Small intestine (tissue), 7 donors: ENCODE data around the gene CREB3L2. TPM values are rescaled to one million over a fixed set of nuclear protein-coding genes. Genes with fewer than 3 reads are reported as not detected.

ENCODE experiments used
- DNase-seq, 2 donors: peaks; one replicate each; pipeline versions ENCODE4 v3.0.0 to v3.0.0-alpha.2; 2013
- FAIRE-seq: peaks from 2 replicates; lab custom pipeline; 2012; peaks lifted over from hg19 to GRCh38; lab: Jason Lieb, UNC
- H3K27ac ChIP-seq, 3 donors: one replicate each; pipeline ENCODE4 v1.5.1; 2013; ENCODE audit warnings: low read length in 2 of 3, mild to moderate bottlenecking in 2 of 3, control low read depth in 1 of 3, inconsistent platforms in 1 of 3, low read depth in 1 of 3, moderate library complexity in 1 of 3
- H3K27me3 ChIP-seq, 3 donors: one replicate each; pipeline ENCODE4 v1.6.1; 2013; ENCODE audit warnings: low read length in 3 of 3, inconsistent platforms in 1 of 3; ENCODE audit not compliant: control insufficient read depth in 3 of 3, insufficient read depth in 3 of 3
- H3K36me3 ChIP-seq, 3 donors: one replicate each; pipeline ENCODE4 v1.6.1; 2013; ENCODE audit warnings: low read length in 3 of 3, inconsistent platforms in 1 of 3, low read depth in 1 of 3, mild to moderate bottlenecking in 1 of 3, moderate library complexity in 1 of 3; ENCODE audit not compliant: control insufficient read depth in 3 of 3, insufficient read depth in 2 of 3
- H3K4me1 ChIP-seq, 3 donors: one replicate each; pipeline ENCODE4 v1.6.1; 2013; ENCODE audit warnings: low read length in 2 of 3, inconsistent platforms in 1 of 3, low read depth in 1 of 3, mild to moderate bottlenecking in 1 of 3, moderate library complexity in 1 of 3; ENCODE audit not compliant: control insufficient read depth in 3 of 3, insufficient read depth in 2 of 3
- H3K4me3 ChIP-seq, 3 donors: one replicate each; pipeline ENCODE4 v1.5.1; 2013; ENCODE audit warnings: low read length in 3 of 3, control low read depth in 1 of 3, inconsistent platforms in 1 of 3, low read depth in 1 of 3, mild to moderate bottlenecking in 1 of 3, moderate library complexity in 1 of 3
- H3K9me3 ChIP-seq, 2 donors: one replicate each; pipeline ENCODE4 v1.6.1; 2013; ENCODE audit warnings: low read depth in 1 of 2, low read length in 1 of 2; ENCODE audit not compliant: control insufficient read depth in 2 of 2, insufficient read depth in 1 of 2
- WGBS, 3 donors: extraction: QIAGEN DNeasy Blood & Tissue Kit; methylation state at CpG; one replicate each; pipeline ENCODE4 v1.1.7; 2013; 5-methylcytosine and 5-hydroxymethylcytosine counted together
- polyA plus RNA-seq, 4 donors: library from polyadenylated mRNA; stranded (reverse) in 3 of 4; unstranded in 1 of 4; fragments of 200-250 nt in 3 of 4; fragments of 120-200 nt in 1 of 4; gene quantifications; one replicate each; pipeline versions ENCODE4 v1.2.1 to v1.2.3, GENCODE V29; 2013
- donor health status: healthy with polysubstance abuse.
- donor health status: control.
- donor health status: control.
- donor health status: Bipolar disorder and iron deficiency.
- donor health status: healthy.

Gene CREB3L2
- polyA plus RNA-seq, 4 donors: 8.9 to 52.5 (median 11.3) TPM

- Histone ChIP-seq H3K4me3 (no peak overlapping the region), H3K27me3 (no peaks in the 10 kb centered on the region), H3K9me3 (peaks cover 0 to 4% of the 10 kb centered on the region in 2 donors), H3K36me3 (peaks cover 0 to 2% (median 2%) of the 10 kb centered on the region in 3 donors), H3K27ac (peak overlapping the region; percentile 56 to 71 (median 57)), H3K4me1 (peaks cover 14 to 48% (median 30%) of the 10 kb centered on the region in 3 donors)
- DNase-seq: peak in 1 of 2 donors; percentile 26
- 69 to 78% (median 77%) methylated on average over 4 of the region's 4 CpGs for WGBS, 3 donors
- FAIRE-seq: no peak
Measured at GRCh38 chr7:137942484-137943115, 59.3 kb downstream of the CREB3L2 start.

- FAIRE-seq: no peak
Measured at GRCh38 chr7:137940656-137941518, 61.0 kb downstream of the CREB3L2 start.

GRCh38 chr7:137940218-137940617 is 61.7 kb downstream of the CREB3L2 start:
- no peaks in the 10 kb centered on the region for H3K27me3 ChIP-seq
- H3K36me3 ChIP-seq: peaks cover 0 to 2% (median 0%) of the 10 kb centered on the region in 3 donors
- no peaks in the 10 kb centered on the region for H3K9me3 ChIP-seq
- FAIRE-seq (no peak), DNase-seq (no peak)
- WGBS, 3 donors: 21 to 75% (median 47%) methylated on average over 1 of the region's 1 CpG
- H3K27ac ChIP-seq: peak overlapping the region; percentile 2 to 64 (median 52)
- peaks cover 28 to 51% (median 38%) of the 10 kb centered on the region in 3 donors for H3K4me1 ChIP-seq
- H3K4me3 ChIP-seq: no peak overlapping the region

More at GRCh38 chr7:137940656-137941518, 61.0 kb downstream of the CREB3L2 start:
- no peak overlapping the region for H3K4me3 ChIP-seq
- H3K27ac ChIP-seq: peak overlapping the region; percentile 2 to 84 (median 64)
- DNase-seq: peak; percentile 92 to 97
- no peaks in the 10 kb centered on the region for H3K9me3 ChIP-seq
- H3K36me3 ChIP-seq: peaks cover 0 to 2% (median 0%) of the 10 kb centered on the region in 3 donors
- 43 to 73% (median 56%) methylated on average over 11 of the region's 11 CpGs for WGBS, 3 donors
- peaks cover 27 to 45% (median 37%) of the 10 kb centered on the region in 3 donors for H3K4me1 ChIP-seq
- no peaks in the 10 kb centered on the region for H3K27me3 ChIP-seq

- H3K27ac ChIP-seq: peak overlapping the region in 2 of 3 donors; percentile 14 to 75
- peaks cover 28 to 52% (median 42%) of the 10 kb centered on the region in 3 donors for H3K4me1 ChIP-seq
- H3K4me3 ChIP-seq: no peak overlapping the region
- no peaks in the 10 kb centered on the region for H3K27me3 ChIP-seq
- no peaks in the 10 kb centered on the region for H3K9me3 ChIP-seq
- H3K36me3 ChIP-seq: peaks cover 0 to 5% (median 0%) of the 10 kb centered on the region in 3 donors
- no peak for FAIRE-seq
- DNase-seq: peak in 1 of 2 donors; percentile 16
Measured at GRCh38 chr7:137937202-137937560, 64.7 kb downstream of the CREB3L2 start.

- WGBS, 3 donors: 69 to 71% (median 71%) methylated on average over 9 of the region's 9 CpGs
- H3K27ac ChIP-seq: peak overlapping the region in 2 of 3 donors; percentile 75 to 85
- DNase-seq: no peak
- peaks cover 0 to 5% (median 0%) of the 10 kb centered on the region in 3 donors for H3K36me3 ChIP-seq
- H3K4me3 ChIP-seq: no peak overlapping the region
- H3K27me3 ChIP-seq: no peaks in the 10 kb centered on the region
- H3K4me1 ChIP-seq: peaks cover 26 to 51% (median 42%) of the 10 kb centered on the region in 3 donors
- FAIRE-seq: no peak
- no peaks in the 10 kb centered on the region for H3K9me3 ChIP-seq
Measured at GRCh38 chr7:137936509-137937201, 65.2 kb downstream of the CREB3L2 start.

GRCh38 chr7:137935884-137936508 is 65.9 kb downstream of the CREB3L2 start:
- Histone ChIP-seq H3K36me3 (peaks cover 0 to 5% (median 0%) of the 10 kb centered on the region in 3 donors), H3K9me3 (no peaks in the 10 kb centered on the region), H3K27ac (peak overlapping the region; percentile 67 to 85 (median 75)), H3K27me3 (no peaks in the 10 kb centered on the region), H3K4me3 (no peak overlapping the region), H3K4me1 (peaks cover 23 to 46% (median 37%) of the 10 kb centered on the region in 3 donors)
- FAIRE-seq: no peak
- DNase-seq: peak; percentile 78 to 82
- WGBS, 3 donors: 52 to 53% (median 52%) methylated on average over 7 of the region's 7 CpGs

GRCh38 chr7:137934941-137935883 is 66.7 kb downstream of the CREB3L2 start:
- H3K27ac ChIP-seq: peak overlapping the region; percentile 67 to 90 (median 83)
- DNase-seq: peak; percentile 37 to 48
- no peaks in the 10 kb centered on the region for H3K9me3 ChIP-seq
- H3K4me1 ChIP-seq: peaks cover 23 to 38% (median 37%) of the 10 kb centered on the region in 3 donors
- WGBS, 3 donors: 7 to 31% (median 20%) methylated on average over 8 of the region's 8 CpGs
- no peak for FAIRE-seq
- peaks cover 0 to 5% (median 0%) of the 10 kb centered on the region in 3 donors for H3K36me3 ChIP-seq
- no peaks in the 10 kb centered on the region for H3K27me3 ChIP-seq
- H3K4me3 ChIP-seq: peak overlapping the region in 2 of 3 donors; percentile 8 to 54
